WI38 (cell line): ENCODE measurements around the gene DCDC2C.

Experiments used
- H3K4me3 ChIP-seq: 2 replicates; pipeline ENCODE4 v1.5.1; 2011; ENCODE audit warnings: low read depth, mild to moderate bottlenecking, control low read depth, low read length
- TF ChIP-seq, protein P1 (sequence below): IDR thresholded peaks from 2 replicates; pipeline ENCODE4 v1.5.1; 2012; ENCODE audit warnings: low read depth, mild to moderate bottlenecking, control low read depth, low read length

The DCDC2C gene

DNA sequence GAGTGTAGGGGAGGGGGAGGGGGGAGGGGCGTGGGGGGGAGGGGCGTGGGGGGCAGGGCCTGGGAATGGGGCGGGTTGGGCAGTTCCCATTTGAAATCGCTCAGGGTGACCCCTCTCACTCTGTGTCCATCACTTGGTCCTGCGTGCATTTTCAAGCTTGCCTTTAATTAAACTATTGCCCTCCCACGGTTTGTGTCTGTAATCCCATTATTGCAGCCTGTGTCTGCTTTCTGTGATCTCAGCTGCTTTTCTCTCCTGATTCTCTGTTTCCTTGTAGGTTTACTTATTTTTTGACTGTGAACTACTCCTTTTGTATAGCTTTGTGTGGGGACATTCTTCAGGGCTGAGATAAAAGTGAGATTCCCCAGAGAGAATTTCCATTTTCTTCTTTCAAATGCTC is 1.3 kb downstream of the DCDC2C start:
- TF ChIP-seq, protein P1, sequence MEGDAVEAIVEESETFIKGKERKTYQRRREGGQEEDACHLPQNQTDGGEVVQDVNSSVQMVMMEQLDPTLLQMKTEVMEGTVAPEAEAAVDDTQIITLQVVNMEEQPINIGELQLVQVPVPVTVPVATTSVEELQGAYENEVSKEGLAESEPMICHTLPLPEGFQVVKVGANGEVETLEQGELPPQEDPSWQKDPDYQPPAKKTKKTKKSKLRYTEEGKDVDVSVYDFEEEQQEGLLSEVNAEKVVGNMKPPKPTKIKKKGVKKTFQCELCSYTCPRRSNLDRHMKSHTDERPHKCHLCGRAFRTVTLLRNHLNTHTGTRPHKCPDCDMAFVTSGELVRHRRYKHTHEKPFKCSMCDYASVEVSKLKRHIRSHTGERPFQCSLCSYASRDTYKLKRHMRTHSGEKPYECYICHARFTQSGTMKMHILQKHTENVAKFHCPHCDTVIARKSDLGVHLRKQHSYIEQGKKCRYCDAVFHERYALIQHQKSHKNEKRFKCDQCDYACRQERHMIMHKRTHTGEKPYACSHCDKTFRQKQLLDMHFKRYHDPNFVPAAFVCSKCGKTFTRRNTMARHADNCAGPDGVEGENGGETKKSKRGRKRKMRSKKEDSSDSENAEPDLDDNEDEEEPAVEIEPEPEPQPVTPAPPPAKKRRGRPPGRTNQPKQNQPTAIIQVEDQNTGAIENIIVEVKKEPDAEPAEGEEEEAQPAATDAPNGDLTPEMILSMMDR, result no peak
- no peak overlapping the region for H3K4me3 ChIP-seq

DNA sequence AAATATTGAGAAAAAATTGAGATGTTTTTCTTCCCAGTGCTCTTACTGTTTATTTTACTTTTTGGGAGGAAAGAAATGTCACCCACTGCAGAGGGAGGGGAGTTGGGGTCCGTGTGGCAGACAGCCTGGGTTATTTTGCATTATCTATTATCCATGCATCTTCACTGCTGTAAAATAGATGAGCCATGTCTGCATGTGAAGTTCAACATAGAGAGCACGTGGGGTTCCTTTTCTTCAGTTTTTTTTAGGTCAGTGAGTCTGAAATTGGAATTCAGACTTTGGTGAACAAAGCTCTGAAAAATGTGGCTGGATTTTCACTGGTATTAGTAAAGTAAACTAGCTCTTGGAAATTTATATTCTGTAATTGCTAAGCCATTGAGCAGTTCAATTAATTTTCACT is 2.4 kb downstream of the DCDC2C start:
- TF ChIP-seq, protein P1, result no peak
- H3K4me3 ChIP-seq, result no peak overlapping the region

DNA sequence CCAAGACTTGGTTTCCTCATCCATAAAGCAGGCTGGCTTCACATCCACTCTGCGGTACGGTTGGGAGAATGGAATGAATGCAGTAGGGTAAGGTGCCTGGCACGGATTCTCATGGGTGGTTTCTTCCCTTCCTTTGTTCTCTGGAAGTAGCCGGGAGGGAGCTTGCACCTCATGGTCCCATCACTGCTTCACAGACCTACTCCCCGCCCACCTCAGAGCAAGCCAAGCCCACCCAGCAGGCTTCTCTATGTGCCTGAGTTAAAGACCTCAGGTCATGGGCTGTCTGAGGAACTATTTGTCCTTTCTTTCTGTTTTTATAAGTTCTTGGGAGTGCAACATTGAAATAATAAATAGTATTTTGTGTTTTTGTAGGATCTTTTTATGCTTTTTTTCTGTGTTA is 3.5 kb downstream of the DCDC2C start:
- no peak overlapping the region for H3K4me3 ChIP-seq
- TF ChIP-seq, protein P1, result no peak

DNA sequence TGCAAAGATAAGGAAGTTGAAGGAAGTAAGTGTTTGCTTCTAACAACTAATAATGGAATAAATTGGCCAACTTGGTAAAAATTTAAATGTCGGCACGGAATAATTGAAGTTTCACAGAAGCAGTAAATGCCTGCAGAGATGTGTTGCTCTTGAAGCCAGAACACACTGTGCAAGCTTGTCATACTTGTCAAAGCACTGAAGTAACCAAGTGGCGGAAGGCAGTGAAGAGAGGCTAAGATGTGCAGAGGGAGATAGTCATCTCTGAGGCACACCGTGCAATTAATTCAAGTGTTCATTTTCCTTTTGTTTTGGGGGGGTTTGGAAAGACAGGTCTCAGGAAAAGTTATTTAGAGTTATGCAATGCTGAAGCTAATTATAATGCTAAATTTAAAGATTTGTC is 5.2 kb downstream of the DCDC2C start:
- H3K4me3 ChIP-seq, result no peak overlapping the region
- TF ChIP-seq, protein P1, result no peak

DNA sequence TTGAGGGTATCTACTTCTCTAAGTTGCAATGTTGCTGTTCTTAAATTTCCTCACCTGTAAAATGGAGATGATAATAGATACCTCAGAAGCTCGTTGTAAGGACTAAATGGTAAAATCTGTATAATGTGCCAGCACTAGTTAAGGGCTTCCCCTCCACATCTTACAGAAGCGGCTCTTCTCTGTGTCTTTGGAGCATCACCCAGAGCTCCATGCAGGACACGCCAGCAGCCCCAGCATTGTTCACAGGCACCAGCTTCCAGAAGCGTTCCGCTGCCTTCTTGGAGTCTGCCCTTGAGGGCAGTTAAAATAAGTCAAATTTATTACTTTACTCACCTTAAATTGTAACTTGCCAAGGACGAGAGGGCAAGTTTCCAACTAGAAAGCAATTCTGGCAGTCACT is 5.8 kb downstream of the DCDC2C start:
- TF ChIP-seq, protein P1, result no peak
- no peak overlapping the region for H3K4me3 ChIP-seq

DNA sequence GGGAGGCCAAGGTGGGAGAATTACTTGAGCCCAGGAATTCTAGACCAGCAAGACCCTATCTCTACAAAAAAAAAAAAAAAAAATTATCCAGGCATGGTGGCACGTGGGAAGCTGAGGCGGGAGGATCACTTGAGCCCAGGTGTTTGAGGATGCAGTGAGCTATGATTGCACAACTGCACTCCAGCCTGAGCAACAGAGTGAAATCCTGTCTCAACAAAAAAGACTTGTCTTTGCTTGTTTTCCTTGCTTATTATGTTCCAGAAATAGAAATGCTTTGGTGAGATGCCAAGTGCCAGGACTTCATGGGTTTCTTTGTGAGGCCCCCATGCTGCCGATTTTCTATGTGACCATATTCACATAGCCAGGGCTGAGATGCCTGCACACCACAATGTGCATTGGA is 9.0 kb downstream of the DCDC2C start:
- no peak overlapping the region for H3K4me3 ChIP-seq
- TF ChIP-seq, protein P1, result no peak

DNA sequence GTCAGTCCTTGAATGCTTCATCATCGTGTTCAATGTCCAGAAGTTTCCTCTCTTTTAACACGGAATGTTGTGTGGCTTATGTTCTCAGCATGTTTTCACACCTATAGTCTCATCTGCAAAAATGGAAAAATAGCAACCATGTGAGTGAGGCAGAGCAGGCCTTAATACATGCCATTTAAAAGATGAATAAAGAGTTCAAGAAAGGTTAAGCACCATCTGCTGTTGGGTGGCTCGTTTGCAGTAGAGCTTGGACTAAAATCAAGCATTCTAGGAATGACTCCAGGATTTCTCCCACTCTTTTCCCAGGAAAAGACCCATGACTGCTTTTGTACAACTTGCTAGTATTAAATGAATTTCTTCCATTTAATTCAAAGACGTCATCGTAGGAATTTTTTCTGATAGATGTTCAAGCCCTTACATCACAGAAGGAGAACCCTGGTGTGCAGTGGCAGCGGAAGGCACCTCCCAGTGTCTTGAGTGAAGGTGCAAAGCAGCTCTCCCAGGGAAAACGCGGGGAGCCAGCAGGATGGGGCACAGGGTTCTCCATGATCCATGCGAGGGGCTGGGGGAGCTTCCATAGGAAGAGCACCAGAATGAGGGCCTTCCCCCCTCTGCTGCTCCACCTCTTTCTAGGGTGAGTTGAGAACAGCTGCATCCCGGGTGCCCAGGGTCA is 9.6 kb downstream of the DCDC2C start:
- TF ChIP-seq, protein P1, result no peak
- H3K4me3 ChIP-seq, result no peak overlapping the region
